HepG2 (cell line): ENCODE data around the gene HOXA9. TPM values are rescaled to one million over a fixed set of nuclear protein-coding genes. Genes with fewer than 3 reads are reported as not detected.

Experiments
- HBP1 ChIP-seq: IDR thresholded peaks from 2 replicates; pipeline ENCODE4 v1.6.1; 2016; ENCODE audit warnings: low read depth, control low read depth
- POLR2AphosphoS2 ChIP-seq: IDR thresholded peaks from 2 replicates; pipeline ENCODE4 v1.6.1; 2011; ENCODE audit warnings: low read depth, low read length, improper control_type of control experiment
- RERE ChIP-seq: IDR thresholded peaks from 2 replicates; pipeline ENCODE4 v1.6.1; 2016; ENCODE audit warnings: low read depth, missing genetic modification reagents, missing compliant biosample characterization
- ZNF225 ChIP-seq: sonication (generic); formaldehyde crosslinking; IDR thresholded peaks from 2 replicates; pipeline ENCODE4 v1.4.0; 2020; ENCODE audit warnings: mild to moderate bottlenecking, missing genetic modification reagents
- ZNF414 ChIP-seq: sonication (generic); formaldehyde crosslinking; IDR thresholded peaks from 2 replicates; pipeline ENCODE4 v1.5.0; 2020; ENCODE audit warnings: missing genetic modification reagents
- ZNF496 ChIP-seq: sonication (generic); formaldehyde crosslinking; IDR thresholded peaks from 2 replicates; pipeline ENCODE4 v1.8.1; 2023; ENCODE audit warnings: mild to moderate bottlenecking, moderate library complexity, missing genetic modification reagents; ENCODE audit not compliant: insufficient replicate concordance
- ZNF724P ChIP-seq: sonication (generic); formaldehyde crosslinking; IDR thresholded peaks from 2 replicates; pipeline ENCODE4 v1.8.0; 2022; ENCODE audit warnings: missing genetic modification reagents, borderline replicate concordance
- ZNF800 ChIP-seq: sonication (generic); formaldehyde crosslinking; IDR thresholded peaks from 2 replicates; pipeline ENCODE4 v1.4.0; 2020; ENCODE audit warnings: missing genetic modification reagents
- polyA plus RNA-seq, 8 experiments: library from polyadenylated mRNA; depleted of rRNA in 3 of 8; stranded (reverse) in 7 of 8; unstranded in 1 of 8; fragments of >200 nt; fragmentation: Illumina TruSeq in 4 of 8; extraction: Trizol in 4 of 8; gene quantifications; 2 replicates each; pipeline versions ENCODE4 v1.2.1 to v1.2.3, GENCODE V29; 2011 to 2016; ENCODE audit warnings: low read depth in 4 of 8, missing spikeins in 1 of 8, mixed read lengths in 1 of 8; ENCODE audit not compliant: insufficient read depth in 1 of 8
- total RNA-seq, 5 experiments: library from RNA; depleted of rRNA; stranded (reverse); fragments of >200 nt; fragmentation: Illumina TruSeq; extraction: Trizol; gene quantifications; 2 replicates each; pipeline ENCODE4 v1.2.3, GENCODE V29; 2016; ENCODE audit warnings: low read depth in 1 of 5

The HOXA9 gene
- total and polyA plus RNA-seq, 2 of the 13 experiments (the other 11 are each of a cell fraction or from before 2014, with no cell fraction given) = not detected

- no peak for TF ChIP-seq RERE (CRISPR knock-in tag)
- no peak for TF ChIP-seq ZNF496 (CRISPR knock-in tag)
- no peak for TF ChIP-seq ZNF414 (CRISPR knock-in tag)
- TF ChIP-seq POLR2AphosphoS2 = no peak
- no peak for TF ChIP-seq ZNF225
- TF ChIP-seq HBP1 = no peak
- 0 out of 2 replicates have a peak, but pooled peaks have one; percentile 44 for TF ChIP-seq ZNF800 (CRISPR knock-in tag)
- TF ChIP-seq ZNF724P (CRISPR knock-in tag) = no peak
Measured at GRCh38 chr7:27123007-27123476, 42.3 kb downstream of the HOXA9 start (continued).
